Measurements from ENCODE around the gene WIPF1.

Gene WIPF1

DNA sequence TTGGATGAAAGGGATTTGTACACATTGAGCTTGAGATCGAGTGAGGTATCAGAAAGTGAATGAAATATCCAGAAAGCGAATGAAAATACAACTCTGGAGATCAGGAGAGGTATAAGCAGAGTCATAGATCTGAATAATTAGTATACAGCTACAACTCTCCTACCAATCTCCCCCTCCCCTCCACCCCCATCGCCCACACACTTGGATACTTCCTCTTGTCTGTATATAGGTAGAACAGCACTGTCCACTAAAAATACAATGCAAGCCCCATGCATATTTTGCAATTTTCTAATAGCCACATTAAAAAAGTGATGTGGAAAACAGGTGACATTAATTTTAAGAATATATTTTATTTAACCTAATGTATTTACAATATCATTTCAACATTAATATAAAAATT is 23.7 kb upstream of the WIPF1 start:
- TF ChIP-seq, protein P1, sequence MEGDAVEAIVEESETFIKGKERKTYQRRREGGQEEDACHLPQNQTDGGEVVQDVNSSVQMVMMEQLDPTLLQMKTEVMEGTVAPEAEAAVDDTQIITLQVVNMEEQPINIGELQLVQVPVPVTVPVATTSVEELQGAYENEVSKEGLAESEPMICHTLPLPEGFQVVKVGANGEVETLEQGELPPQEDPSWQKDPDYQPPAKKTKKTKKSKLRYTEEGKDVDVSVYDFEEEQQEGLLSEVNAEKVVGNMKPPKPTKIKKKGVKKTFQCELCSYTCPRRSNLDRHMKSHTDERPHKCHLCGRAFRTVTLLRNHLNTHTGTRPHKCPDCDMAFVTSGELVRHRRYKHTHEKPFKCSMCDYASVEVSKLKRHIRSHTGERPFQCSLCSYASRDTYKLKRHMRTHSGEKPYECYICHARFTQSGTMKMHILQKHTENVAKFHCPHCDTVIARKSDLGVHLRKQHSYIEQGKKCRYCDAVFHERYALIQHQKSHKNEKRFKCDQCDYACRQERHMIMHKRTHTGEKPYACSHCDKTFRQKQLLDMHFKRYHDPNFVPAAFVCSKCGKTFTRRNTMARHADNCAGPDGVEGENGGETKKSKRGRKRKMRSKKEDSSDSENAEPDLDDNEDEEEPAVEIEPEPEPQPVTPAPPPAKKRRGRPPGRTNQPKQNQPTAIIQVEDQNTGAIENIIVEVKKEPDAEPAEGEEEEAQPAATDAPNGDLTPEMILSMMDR (IDR thresholded peaks at IDR 0.05; ENCODE audit: low read length, missing control alignments): no peak
- H3K4me3 ChIP-seq (replicated peaks; ENCODE audit: low read depth, low read length): no peak overlapping the region
- DNase-seq (ENCODE audit: low read depth): no peak

DNA sequence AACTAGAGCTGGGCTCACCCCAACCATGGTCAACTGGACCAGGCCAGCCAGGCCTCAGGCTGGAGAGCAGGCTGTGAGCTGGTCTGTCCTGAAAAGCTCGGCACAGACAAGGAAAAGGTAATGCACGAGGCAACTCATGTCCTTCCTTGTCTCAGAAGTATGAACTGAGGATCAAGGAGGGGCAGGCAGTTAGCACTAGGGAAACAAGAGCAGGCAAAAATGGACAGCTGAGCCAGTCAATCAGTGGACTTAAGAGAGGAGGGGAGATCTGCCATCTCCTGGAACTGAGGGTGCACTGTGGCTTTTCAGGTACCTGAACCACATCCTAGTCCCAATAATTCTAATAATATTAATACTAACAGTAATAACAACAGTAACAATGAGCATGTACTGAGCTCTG is 20.6 kb upstream of the WIPF1 start:
- H3K4me3 ChIP-seq (replicated peaks; ENCODE audit: low read depth, low read length): no peak overlapping the region
- TF ChIP-seq, protein P1 (IDR thresholded peaks at IDR 0.05; ENCODE audit: low read length, missing control alignments): no peak
- DNase-seq (ENCODE audit: low read depth): no peak

DNA sequence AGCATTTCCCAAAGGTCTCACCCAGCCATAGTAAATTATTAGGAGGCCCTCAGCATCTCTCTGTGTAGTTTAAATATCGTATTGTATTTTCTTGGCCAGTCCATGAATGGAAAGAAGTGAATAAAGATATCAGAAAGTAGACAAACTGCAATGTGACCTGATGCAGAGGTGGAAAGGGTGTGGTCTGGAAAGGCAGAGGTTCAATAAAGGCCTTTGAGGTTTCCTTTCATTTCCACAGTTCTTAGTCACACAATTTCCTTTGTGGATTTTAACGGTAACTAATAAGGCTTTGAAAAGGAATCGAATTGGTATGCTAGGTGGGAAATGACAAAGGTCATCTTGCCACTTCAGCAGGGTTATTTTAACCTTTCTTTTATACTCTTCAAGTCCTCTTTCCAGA is 20.1 kb upstream of the WIPF1 start:
- no peak overlapping the region for H3K4me3 ChIP-seq (replicated peaks; ENCODE audit: low read depth, low read length)

DNA sequence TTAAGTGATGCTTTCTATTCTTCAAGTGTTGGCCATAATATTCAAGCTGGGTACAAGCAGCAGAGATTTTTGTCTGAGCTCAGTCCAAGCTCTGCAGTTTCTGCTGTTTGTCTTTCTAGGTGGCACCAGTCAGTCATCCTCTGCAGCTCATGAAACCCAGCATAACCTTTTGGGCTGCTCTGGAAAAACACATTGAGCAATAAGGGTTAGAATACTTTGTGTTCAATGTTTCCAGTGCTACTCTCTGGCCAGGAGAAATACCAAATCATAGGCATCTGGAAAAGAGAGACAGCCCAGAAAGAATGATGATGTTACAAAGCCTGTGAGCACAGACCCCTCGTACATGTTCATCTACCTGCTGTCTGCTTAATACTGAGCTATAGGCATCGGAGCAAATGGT is 19.5 kb upstream of the WIPF1 start:
- H3K4me3 ChIP-seq (replicated peaks; ENCODE audit: low read depth, low read length): no peak overlapping the region
- no peak for DNase-seq (ENCODE audit: low read depth)
- TF ChIP-seq, protein P1 (IDR thresholded peaks at IDR 0.05; ENCODE audit: low read length, missing control alignments): no peak

More for the DNA sequence above, 20.1 kb upstream of the WIPF1 start:
- DNase-seq (ENCODE audit: low read depth): no peak
- TF ChIP-seq, protein P1 (IDR thresholded peaks at IDR 0.05; ENCODE audit: low read length, missing control alignments): no peak

DNA sequence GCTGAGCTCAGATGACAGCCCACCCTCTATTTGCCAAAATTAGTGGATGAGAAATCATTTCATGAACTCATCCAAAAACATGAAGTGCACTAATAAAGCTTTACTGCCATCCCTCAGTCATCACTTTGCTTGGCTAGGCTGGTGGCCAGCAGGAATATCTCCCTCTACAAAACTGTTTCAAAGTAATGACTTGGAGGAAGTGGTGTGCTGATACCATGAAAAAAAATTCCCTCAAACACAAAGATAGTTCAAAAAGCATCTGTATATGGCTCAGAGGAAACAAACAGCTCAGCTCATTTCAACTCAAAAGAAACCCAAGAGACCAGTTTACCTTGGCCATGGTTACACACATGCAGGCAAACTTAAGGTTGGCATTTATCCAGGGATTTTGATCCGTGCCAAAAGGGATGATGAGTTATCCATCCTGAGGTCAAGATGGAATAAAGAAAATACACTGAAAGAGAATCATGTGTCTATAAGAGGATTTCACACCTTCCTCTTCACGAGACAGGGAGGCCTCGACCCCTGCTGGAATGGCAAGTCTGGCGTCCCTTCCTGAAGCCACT is 18.4 kb upstream of the WIPF1 start:
- TF ChIP-seq, protein P1 (IDR thresholded peaks at IDR 0.05; ENCODE audit: low read length, missing control alignments): no peak
- H3K4me3 ChIP-seq (replicated peaks; ENCODE audit: low read depth, low read length): no peak overlapping the region
- peak; percentile 82 for DNase-seq (ENCODE audit: low read depth)

DNA sequence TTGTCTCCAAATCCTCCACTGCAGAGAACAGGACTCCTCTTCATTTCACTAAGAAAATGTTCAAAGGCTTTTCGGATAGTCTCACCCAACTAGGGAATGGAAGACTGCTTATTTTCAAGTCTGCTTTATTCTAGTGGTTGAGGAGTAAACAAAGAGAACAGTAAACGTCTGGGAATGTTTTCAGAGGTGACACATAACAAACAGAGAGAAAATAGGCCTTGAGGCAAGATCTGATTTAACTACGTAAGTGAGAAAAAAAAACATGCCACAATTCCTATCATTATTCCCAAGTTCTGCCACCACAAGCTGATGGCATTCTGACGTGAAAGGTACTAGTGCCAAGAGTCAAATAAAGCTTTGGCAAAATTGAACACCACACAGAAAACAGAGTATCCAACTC is 16.7 kb upstream of the WIPF1 start:
- no peak overlapping the region for H3K4me3 ChIP-seq (replicated peaks; ENCODE audit: low read depth, low read length)
- TF ChIP-seq, protein P1 (IDR thresholded peaks at IDR 0.05; ENCODE audit: low read length, missing control alignments): no peak
- DNase-seq (ENCODE audit: low read depth): peak; percentile 46

DNA sequence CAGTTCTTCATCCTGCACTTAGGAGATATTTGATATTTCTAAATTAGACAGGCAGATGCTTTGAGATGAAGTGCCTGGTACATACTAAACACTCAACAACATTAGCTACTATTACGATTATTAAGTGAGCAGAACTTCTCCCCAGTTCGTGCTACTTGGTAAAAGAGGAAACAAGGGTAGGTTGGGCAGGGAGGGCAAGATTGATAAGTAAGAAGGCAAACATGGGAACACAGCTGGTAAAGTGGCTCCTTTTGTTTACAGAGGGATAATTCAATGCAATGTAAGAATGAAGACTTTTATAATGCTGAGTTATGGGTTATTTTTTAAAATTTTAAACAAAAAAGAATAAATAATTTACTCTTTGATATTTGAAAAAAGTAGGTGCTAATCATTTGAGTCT is 15.9 kb upstream of the WIPF1 start:
- no peak for DNase-seq (ENCODE audit: low read depth)
- TF ChIP-seq, protein P1 (IDR thresholded peaks at IDR 0.05; ENCODE audit: low read length, missing control alignments): no peak

More for the DNA sequence above, 15.9 kb upstream of the WIPF1 start:
- H3K4me3 ChIP-seq (replicated peaks; ENCODE audit: low read depth, low read length): no peak overlapping the region
